Kidney epithelial cell (primary cell): ENCODE data around the gene EVL. TPM values are rescaled to one million over a fixed set of nuclear protein-coding genes. Genes with fewer than 3 reads are reported as not detected.
A peak's percentile ranks its signal among the peaks of the same experiment; 100 is the strongest.

Source experiments
- DNase-seq: peaks from one replicate; pipeline ENCODE4 v3.0.0-alpha.2; 2010; ENCODE audit warnings: low read depth
- H3K27me3 ChIP-seq: 2 replicates; pipeline ENCODE4 v1.6.0; 2011; ENCODE audit warnings: low read length; ENCODE audit not compliant: control insufficient read depth, insufficient read depth
- H3K36me3 ChIP-seq: 2 replicates; pipeline ENCODE4 v1.5.1; 2011; ENCODE audit warnings: low read length; ENCODE audit not compliant: control insufficient read depth, insufficient read depth
- H3K4me3 ChIP-seq: 2 replicates; pipeline ENCODE4 v1.5.1; 2011; ENCODE audit warnings: low read depth, mild to moderate bottlenecking, control low read depth, low read length
- total RNA-seq: library from RNA; depleted of rRNA; stranded (reverse); fragments of >200 nt; gene quantifications from 2 replicates; pipeline ENCODE4 v1.2.3, GENCODE V29; 2015
- TF ChIP-seq, protein P1 (sequence below): IDR thresholded peaks from 2 replicates; pipeline ENCODE4 v1.5.1; 2011; ENCODE audit warnings: mild to moderate bottlenecking, moderate library complexity, low read length, control low read depth, inconsistent platforms; ENCODE audit not compliant: insufficient read depth, poor library complexity, severe bottlenecking

The EVL gene
- total RNA-seq, 1 donor from 2014 or later, result 42.4 TPM

DNA sequence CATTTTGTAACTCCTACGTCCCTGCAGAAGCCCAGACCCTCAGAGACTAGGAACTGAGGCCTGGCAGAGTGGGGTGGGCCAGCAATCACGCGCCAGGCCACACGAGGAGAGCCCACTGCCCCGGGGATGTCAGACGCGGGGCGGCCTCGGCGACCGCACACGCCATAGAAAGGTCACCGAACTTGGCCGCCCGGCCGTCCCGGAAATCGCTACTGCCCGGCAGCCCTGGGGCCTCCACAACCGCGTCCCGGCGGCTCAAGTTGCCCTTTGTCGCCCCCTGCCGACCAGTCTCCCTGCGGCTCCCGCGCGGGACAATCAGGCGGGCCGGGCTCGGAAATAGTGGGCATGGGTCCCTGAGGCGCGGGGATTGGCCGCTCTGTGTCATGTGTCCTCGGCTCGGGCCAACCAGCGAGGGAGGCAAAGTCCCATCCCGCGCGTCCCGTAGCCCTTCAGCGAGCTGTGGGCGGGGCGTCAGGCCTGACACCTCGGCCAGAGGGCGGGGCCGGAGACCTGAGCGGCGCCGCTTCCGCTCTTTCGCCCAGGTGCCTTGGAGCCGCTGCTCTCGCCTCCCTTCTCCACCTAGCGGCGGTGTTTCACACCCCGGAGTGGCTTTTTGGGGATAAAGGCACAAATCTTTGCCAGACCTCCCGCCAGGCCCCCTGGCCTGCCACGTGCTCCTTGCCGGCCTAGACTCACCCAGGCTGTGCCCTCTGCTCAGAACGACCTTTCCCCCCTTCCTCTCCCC lies 127.6 kb downstream of the EVL start:
- H3K4me3 ChIP-seq, result peak overlapping the region; percentile 33

More for the DNA sequence above, 127.6 kb downstream of the EVL start:
- no peaks in the 10 kb centered on the region for H3K36me3 ChIP-seq
- TF ChIP-seq, protein P1, sequence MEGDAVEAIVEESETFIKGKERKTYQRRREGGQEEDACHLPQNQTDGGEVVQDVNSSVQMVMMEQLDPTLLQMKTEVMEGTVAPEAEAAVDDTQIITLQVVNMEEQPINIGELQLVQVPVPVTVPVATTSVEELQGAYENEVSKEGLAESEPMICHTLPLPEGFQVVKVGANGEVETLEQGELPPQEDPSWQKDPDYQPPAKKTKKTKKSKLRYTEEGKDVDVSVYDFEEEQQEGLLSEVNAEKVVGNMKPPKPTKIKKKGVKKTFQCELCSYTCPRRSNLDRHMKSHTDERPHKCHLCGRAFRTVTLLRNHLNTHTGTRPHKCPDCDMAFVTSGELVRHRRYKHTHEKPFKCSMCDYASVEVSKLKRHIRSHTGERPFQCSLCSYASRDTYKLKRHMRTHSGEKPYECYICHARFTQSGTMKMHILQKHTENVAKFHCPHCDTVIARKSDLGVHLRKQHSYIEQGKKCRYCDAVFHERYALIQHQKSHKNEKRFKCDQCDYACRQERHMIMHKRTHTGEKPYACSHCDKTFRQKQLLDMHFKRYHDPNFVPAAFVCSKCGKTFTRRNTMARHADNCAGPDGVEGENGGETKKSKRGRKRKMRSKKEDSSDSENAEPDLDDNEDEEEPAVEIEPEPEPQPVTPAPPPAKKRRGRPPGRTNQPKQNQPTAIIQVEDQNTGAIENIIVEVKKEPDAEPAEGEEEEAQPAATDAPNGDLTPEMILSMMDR, result peak; percentile 82
- DNase-seq, result peak; percentile 82
- H3K27me3 ChIP-seq, result no peaks in the 10 kb centered on the region

Other genes starting within 250 kb of the EVL start
- gene DEGS2, start 94.2 kb downstream of the EVL start, total RNA-seq, result 0.75 TPM in 1 of 2 replicates, not detected in the other
- gene YY1, start 173.7 kb downstream of the EVL start, total RNA-seq, result 40.9 and 46.4 TPM in 2 replicates
- 93.7 and 114 TPM in 2 replicates for gene SLC25A29, start 241.0 kb downstream of the EVL start, total RNA-seq